Panc1 (cell line): ENCODE measurements around the gene DCAF5.

Experiments
- CTCF ChIP-seq: fragments of 450-650 bp; IDR thresholded peaks from 2 replicates; pipeline ENCODE4 v1.5.1; 2017; ENCODE audit warnings: mild to moderate bottlenecking
- POLR2AphosphoS5 ChIP-seq: IDR thresholded peaks from 2 replicates; pipeline ENCODE4 v1.6.1; 2012; ENCODE audit warnings: mild to moderate bottlenecking, low read depth, low read length, moderate library complexity
- SIN3A ChIP-seq: IDR thresholded peaks from 2 replicates; pipeline ENCODE4 v1.6.1; 2012; ENCODE audit warnings: low read depth, mild to moderate bottlenecking, low read length, moderate library complexity, borderline replicate concordance; ENCODE audit not compliant: insufficient read depth
- TCF7L2 ChIP-seq: IDR thresholded peaks from 2 replicates; pipeline ENCODE4 v1.6.1; 2011; ENCODE audit warnings: mild to moderate bottlenecking, low read depth, low read length, inconsistent platforms
- TF ChIP-seq, protein P1 (sequence below), 2 experiments: IDR thresholded peaks; 2 replicates each; pipeline ENCODE4 v1.6.1; 2011 to 2012; ENCODE audit warnings: low read depth in 2 of 2, control low read depth in 1 of 2, low read length in 1 of 2, mild to moderate bottlenecking in 1 of 2, moderate library complexity in 1 of 2; ENCODE audit not compliant: insufficient read depth in 1 of 2

- TF ChIP-seq CTCF (no peak), POLR2AphosphoS5 (no peak), SIN3A (no peak), TCF7L2 (no peak)
- TF ChIP-seq, protein P1, sequence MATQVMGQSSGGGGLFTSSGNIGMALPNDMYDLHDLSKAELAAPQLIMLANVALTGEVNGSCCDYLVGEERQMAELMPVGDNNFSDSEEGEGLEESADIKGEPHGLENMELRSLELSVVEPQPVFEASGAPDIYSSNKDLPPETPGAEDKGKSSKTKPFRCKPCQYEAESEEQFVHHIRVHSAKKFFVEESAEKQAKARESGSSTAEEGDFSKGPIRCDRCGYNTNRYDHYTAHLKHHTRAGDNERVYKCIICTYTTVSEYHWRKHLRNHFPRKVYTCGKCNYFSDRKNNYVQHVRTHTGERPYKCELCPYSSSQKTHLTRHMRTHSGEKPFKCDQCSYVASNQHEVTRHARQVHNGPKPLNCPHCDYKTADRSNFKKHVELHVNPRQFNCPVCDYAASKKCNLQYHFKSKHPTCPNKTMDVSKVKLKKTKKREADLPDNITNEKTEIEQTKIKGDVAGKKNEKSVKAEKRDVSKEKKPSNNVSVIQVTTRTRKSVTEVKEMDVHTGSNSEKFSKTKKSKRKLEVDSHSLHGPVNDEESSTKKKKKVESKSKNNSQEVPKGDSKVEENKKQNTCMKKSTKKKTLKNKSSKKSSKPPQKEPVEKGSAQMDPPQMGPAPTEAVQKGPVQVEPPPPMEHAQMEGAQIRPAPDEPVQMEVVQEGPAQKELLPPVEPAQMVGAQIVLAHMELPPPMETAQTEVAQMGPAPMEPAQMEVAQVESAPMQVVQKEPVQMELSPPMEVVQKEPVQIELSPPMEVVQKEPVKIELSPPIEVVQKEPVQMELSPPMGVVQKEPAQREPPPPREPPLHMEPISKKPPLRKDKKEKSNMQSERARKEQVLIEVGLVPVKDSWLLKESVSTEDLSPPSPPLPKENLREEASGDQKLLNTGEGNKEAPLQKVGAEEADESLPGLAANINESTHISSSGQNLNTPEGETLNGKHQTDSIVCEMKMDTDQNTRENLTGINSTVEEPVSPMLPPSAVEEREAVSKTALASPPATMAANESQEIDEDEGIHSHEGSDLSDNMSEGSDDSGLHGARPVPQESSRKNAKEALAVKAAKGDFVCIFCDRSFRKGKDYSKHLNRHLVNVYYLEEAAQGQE (IDR thresholded peaks at IDR 0.05; ENCODE audit: insufficient read depth in 1 of 2, low read depth in 2 of 2, low read length in 1 of 2), result no peak
These were observed 13.2 kb downstream of the DCAF5 start for GRCh38 chr14:69139743-69140142.
